HepG2 (cell line): ENCODE data around the gene GORASP2. TPM values are rescaled to one million over a fixed set of nuclear protein-coding genes. Genes with fewer than 3 reads are reported as not detected.

ENCODE experiments used
- ATAC-seq: fragments of 200-7000 bp; cut with Tn5 transposase; 3 replicates; pipeline ENCODE4 v1.9.1; 2020; ENCODE audit warnings: mild to moderate bottlenecking, moderate library complexity
- BruUV-seq: library from RNA; stranded (reverse); fragments of 400-500 nt; replicated peaks from 2 replicates; lab custom pipeline; 2021; lab: Mats Ljungman, UMichigan
- CTCF ChIA-PET: fragments of 300-600 bp; formaldehyde crosslinking; extraction: SDS; loops from one replicate; lab custom pipeline; 2021; ENCODE audit warnings: low total read pairs, inconsistent platforms, low intra/inter-chr PET ratio; lab: Yijun Ruan, JAX
- POLR2A ChIA-PET: fragments of 350-600 bp; sonication (Branson Sonifier 250); formaldehyde crosslinking; loops from one replicate; lab custom pipeline; 2020; ENCODE audit warnings: antibody characterized with exemption, inconsistent platforms; lab: Yijun Ruan, JAX
- DNase-seq: peaks from one replicate; pipeline ENCODE4 v3.0.0-alpha.2; 2015; ENCODE audit warnings: low spot score
- FAIRE-seq: peaks from 3 replicates; lab custom pipeline; 2011; peaks lifted over from hg19 to GRCh38; lab: Jason Lieb, UNC
- H2AFZ ChIP-seq: one replicate; pipeline ENCODE4 v1.6.1; 2011; ENCODE audit warnings: low read length, inconsistent platforms
- H3K27ac ChIP-seq: fragments of 300-600 bp; 3 replicates; pipeline ENCODE4 v1.8.0; 2011; ENCODE audit warnings: mixed run types, mild to moderate bottlenecking, mixed read lengths, low read length, inconsistent platforms; ENCODE audit not compliant: insufficient read depth; ENCODE audit errors: extremely low read length
- H3K27me3 ChIP-seq, 2 experiments: fragments of 200-600 bp in 1 of 2; 2 replicates in 1 of 2; 3 replicates in 1 of 2; pipeline versions ENCODE4 v1.6.0 to v1.8.0; 2011; ENCODE audit warnings: low read length in 2 of 2, mild to moderate bottlenecking in 2 of 2, moderate library complexity in 2 of 2, inconsistent platforms in 1 of 2; ENCODE audit not compliant: insufficient read depth in 2 of 2, control insufficient read depth in 1 of 2
- H3K36me3 ChIP-seq, 2 experiments: fragments of 200-600 bp in 1 of 2; replicated peaks in 1 of 2; 2 replicates in 1 of 2; 3 replicates in 1 of 2; pipeline versions ENCODE4 v1.5.1 to v1.8.0; 2011; ENCODE audit warnings: low read length in 2 of 2, inconsistent platforms in 1 of 2; ENCODE audit not compliant: insufficient read depth in 2 of 2, control insufficient read depth in 1 of 2
- H3K4me1 ChIP-seq: 2 replicates; pipeline ENCODE4 v1.5.1; 2012; ENCODE audit warnings: low read length, inconsistent platforms; ENCODE audit not compliant: insufficient read depth
- H3K4me2 ChIP-seq: 2 replicates; pipeline ENCODE4 v1.6.0; 2011; ENCODE audit warnings: low read depth, low read length, inconsistent platforms
- H3K4me3 ChIP-seq, 3 experiments: fragments of 200-600 bp in 1 of 3; sonication (generic), shearing (Covaris generic) in 1 of 3; replicated peaks in 1 of 3; 2 replicates each; pipeline ENCODE4 v1.5.1; 2011 to 2016; ENCODE audit warnings: low read length in 3 of 3, inconsistent platforms in 2 of 3, low read depth in 2 of 3, mild to moderate bottlenecking in 2 of 3, control low read depth in 1 of 3, mixed read lengths in 1 of 3; ENCODE audit not compliant: insufficient read depth in 1 of 3
- H3K79me2 ChIP-seq: one replicate; pipeline ENCODE4 v1.6.1; 2011; ENCODE audit warnings: low read length, inconsistent platforms; ENCODE audit not compliant: insufficient read depth
- H3K9ac ChIP-seq: 2 replicates; pipeline ENCODE4 v1.6.0; 2011; ENCODE audit warnings: mild to moderate bottlenecking, low read depth, low read length, inconsistent platforms; ENCODE audit not compliant: insufficient read depth
- H3K9me3 ChIP-seq: 2 replicates; pipeline ENCODE4 v1.5.1; 2012; ENCODE audit warnings: mild to moderate bottlenecking, low read length
- H4K20me1 ChIP-seq: 2 replicates; pipeline ENCODE4 v1.6.0; 2011; ENCODE audit warnings: inconsistent platforms, mild to moderate bottlenecking, low read length, moderate library complexity; ENCODE audit not compliant: insufficient read depth
- CENPT ChIP-seq: sonication (generic); formaldehyde crosslinking; IDR thresholded peaks from 2 replicates; pipeline ENCODE4 v1.8.0; 2022; ENCODE audit warnings: low read depth, mild to moderate bottlenecking, moderate library complexity, missing genetic modification reagents
- JUN ChIP-seq: sonication (generic); formaldehyde crosslinking; IDR thresholded peaks from 2 replicates; pipeline ENCODE4 v1.4.0; 2020; ENCODE audit warnings: mild to moderate bottlenecking, missing genetic modification reagents
- KDM4B ChIP-seq: sonication (generic); formaldehyde crosslinking; IDR thresholded peaks from 2 replicates; pipeline ENCODE4 v1.4.0; 2020; ENCODE audit warnings: missing genetic modification reagents
- MZF1 ChIP-seq: sonication (generic); formaldehyde crosslinking; IDR thresholded peaks from 2 replicates; pipeline ENCODE4 v1.8.1; 2023; ENCODE audit warnings: mild to moderate bottlenecking, missing genetic modification reagents, borderline replicate concordance
- NFKB2 ChIP-seq: sonication (generic); formaldehyde crosslinking; IDR thresholded peaks from 2 replicates; pipeline ENCODE4 v1.4.0; 2020; ENCODE audit warnings: missing genetic modification reagents, borderline replicate concordance
- PHF5A ChIP-seq: IDR thresholded peaks from one replicate; pipeline ENCODE4 v1.6.1; 2018; ENCODE audit warnings: low read depth, missing genetic modification reagents; ENCODE audit not compliant: unreplicated experiment
- RAD51 ChIP-seq: fragments of 450-650 bp; IDR thresholded peaks from 2 replicates; pipeline ENCODE4 v1.6.1; 2016; ENCODE audit warnings: borderline replicate concordance
- ZFP41 ChIP-seq: sonication (generic); formaldehyde crosslinking; IDR thresholded peaks from 2 replicates; pipeline ENCODE4 v1.4.0; 2020; ENCODE audit warnings: mild to moderate bottlenecking, missing genetic modification reagents, borderline replicate concordance
- ZNF10 ChIP-seq: sonication (generic); formaldehyde crosslinking; IDR thresholded peaks from 2 replicates; pipeline ENCODE4 v1.4.0; 2020; ENCODE audit warnings: mild to moderate bottlenecking, low read depth, missing genetic modification reagents, borderline replicate concordance
- ZNF230 ChIP-seq: sonication (generic); formaldehyde crosslinking; IDR thresholded peaks from 2 replicates; pipeline ENCODE4 v1.4.0; 2020; ENCODE audit warnings: mild to moderate bottlenecking, missing genetic modification reagents
- ZNF256 ChIP-seq: sonication (generic); formaldehyde crosslinking; conservative IDR thresholded peaks from 2 replicates; pipeline ENCODE4 v1.4.0; 2020; ENCODE audit warnings: missing genetic modification reagents
- ZNF75D ChIP-seq: sonication (generic); formaldehyde crosslinking; IDR thresholded peaks from 2 replicates; pipeline ENCODE4 v1.8.1; 2023; ENCODE audit warnings: missing genetic modification reagents, mild to moderate bottlenecking, borderline replicate concordance
- ZNF878 ChIP-seq: sonication (generic); formaldehyde crosslinking; IDR thresholded peaks from 2 replicates; pipeline ENCODE4 v1.8.1; 2023; ENCODE audit warnings: mild to moderate bottlenecking, missing genetic modification reagents, moderate library complexity
- ZNF879 ChIP-seq: sonication (generic); formaldehyde crosslinking; IDR thresholded peaks from 2 replicates; pipeline ENCODE4 v1.8.1; 2023; ENCODE audit warnings: missing genetic modification reagents
- WGBS: methylation state at CpG from one replicate; pipeline ENCODE4 v1.1.6; 2017; ENCODE audit warnings: low lambda C conversion rate; 5-methylcytosine and 5-hydroxymethylcytosine counted together
- in situ Hi-C: cut with HindIII; loops from 2 replicates; pipeline ENCODE4 v1.10.0; 2017; ENCODE audit warnings: low pct_unique_long_range_greater_than_20kb; ENCODE audit not compliant: extremely low pct_ligation_motif_present
- intact Hi-C: fragments of 100-400 bp; cut with micrococcal nuclease; formaldehyde crosslinking; loops from one replicate; pipeline ENCODE4 v1.10.0; 2022; ENCODE audit not compliant: unreplicated experiment
- polyA plus RNA-seq, 8 experiments: library from polyadenylated mRNA; depleted of rRNA in 3 of 8; stranded (reverse) in 7 of 8; unstranded in 1 of 8; fragments of >200 nt; fragmentation: Illumina TruSeq in 4 of 8; extraction: Trizol in 4 of 8; gene quantifications; 2 replicates each; pipeline versions ENCODE4 v1.2.1 to v1.2.3, GENCODE V29; 2011 to 2016; ENCODE audit warnings: low read depth in 4 of 8, missing spikeins in 1 of 8, mixed read lengths in 1 of 8; ENCODE audit not compliant: insufficient read depth in 1 of 8
- total RNA-seq, 5 experiments: library from RNA; depleted of rRNA; stranded (reverse); fragments of >200 nt; fragmentation: Illumina TruSeq; extraction: Trizol; gene quantifications; 2 replicates each; pipeline ENCODE4 v1.2.3, GENCODE V29; 2016; ENCODE audit warnings: low read depth in 1 of 5
- TF ChIP-seq, protein P1 (sequence below): sonication (generic); formaldehyde crosslinking; conservative IDR thresholded peaks from 2 replicates; pipeline ENCODE4 v1.8.1; 2023; ENCODE audit warnings: missing genetic modification reagents
- TF ChIP-seq, protein P2 (sequence below): sonication (generic); formaldehyde crosslinking; IDR thresholded peaks from 2 replicates; pipeline ENCODE4 v1.8.0; 2022; ENCODE audit warnings: missing genetic modification reagents, mild to moderate bottlenecking, inconsistent platforms, borderline replicate concordance
- TF ChIP-seq, protein P3 (sequence below): IDR thresholded peaks from 2 replicates; pipeline ENCODE4 v1.6.1; 2016; ENCODE audit warnings: missing biosample characterization, missing genetic modification reagents, low read depth
- TF ChIP-seq, protein P4 (sequence below): sonication (generic); formaldehyde crosslinking; IDR thresholded peaks from 2 replicates; pipeline ENCODE4 v1.8.0; 2023; ENCODE audit warnings: mild to moderate bottlenecking, missing genetic modification reagents

Gene GORASP2
- total and polyA plus RNA-seq, 2 of the 13 experiments (the other 11 are each of a cell fraction or from before 2014, with no cell fraction given), result 103 to 239 TPM

DNA sequence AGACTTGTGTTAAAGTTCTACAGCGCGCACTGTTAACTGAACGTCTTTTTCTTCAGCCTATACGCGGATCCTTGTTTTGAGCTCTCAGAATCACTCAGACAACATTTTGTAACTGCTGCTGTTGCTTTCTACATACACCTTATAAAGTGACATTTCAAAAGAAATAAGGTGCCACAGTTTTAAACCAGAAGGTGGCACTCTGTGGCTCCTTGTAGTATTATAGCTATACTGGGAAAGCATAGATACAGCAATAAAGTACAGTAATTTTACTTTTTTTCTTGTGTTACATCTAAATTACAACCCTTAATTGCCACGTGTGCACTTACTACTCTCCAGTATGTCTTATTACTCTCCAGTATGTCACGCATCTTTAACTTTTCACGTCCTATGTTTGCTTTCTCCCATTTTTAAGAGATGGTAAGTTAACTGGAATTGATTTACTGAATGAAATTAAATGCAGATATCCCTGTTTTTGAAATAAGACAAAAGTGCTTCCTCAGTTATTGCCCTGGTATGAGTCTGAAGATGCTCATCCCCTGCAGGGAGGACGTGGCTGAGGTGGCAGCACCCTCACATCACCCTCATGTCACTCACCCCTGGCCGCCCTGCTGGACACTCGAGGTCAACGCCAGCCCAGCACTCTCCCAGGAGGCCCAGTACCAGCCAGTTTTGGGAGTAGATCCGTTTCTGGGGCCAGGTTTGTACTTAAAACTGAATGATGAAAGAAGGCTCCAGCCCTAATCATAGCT lies 37.8 kb downstream of the GORASP2 start (continued):
- TF ChIP-seq, protein P1, sequence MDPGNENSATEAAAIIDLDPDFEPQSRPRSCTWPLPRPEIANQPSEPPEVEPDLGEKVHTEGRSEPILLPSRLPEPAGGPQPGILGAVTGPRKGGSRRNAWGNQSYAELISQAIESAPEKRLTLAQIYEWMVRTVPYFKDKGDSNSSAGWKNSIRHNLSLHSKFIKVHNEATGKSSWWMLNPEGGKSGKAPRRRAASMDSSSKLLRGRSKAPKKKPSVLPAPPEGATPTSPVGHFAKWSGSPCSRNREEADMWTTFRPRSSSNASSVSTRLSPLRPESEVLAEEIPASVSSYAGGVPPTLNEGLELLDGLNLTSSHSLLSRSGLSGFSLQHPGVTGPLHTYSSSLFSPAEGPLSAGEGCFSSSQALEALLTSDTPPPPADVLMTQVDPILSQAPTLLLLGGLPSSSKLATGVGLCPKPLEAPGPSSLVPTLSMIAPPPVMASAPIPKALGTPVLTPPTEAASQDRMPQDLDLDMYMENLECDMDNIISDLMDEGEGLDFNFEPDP (CRISPR knock-in tag), result 0 out of 2 replicates have a peak, but pooled peaks have one; percentile 84

DNA sequence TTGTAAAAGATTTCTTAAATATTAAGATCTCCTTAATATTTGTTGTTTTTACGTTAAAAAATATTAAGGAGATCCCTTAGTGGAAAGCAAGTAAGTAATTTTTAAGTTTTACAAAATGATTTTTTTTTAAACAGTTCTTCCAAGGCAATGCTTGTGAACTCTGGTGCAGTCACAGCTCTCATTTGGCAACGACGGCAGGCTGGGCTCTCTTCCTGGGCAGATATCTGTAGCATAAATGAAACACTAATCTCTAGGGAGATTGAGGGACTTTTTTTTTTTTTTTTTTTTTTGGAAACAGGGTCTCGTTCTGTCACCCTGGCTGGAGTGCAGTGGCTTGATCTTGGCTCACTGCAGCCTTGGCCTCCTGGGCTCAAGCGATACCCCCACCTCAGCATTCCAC lies 38.5 kb downstream of the GORASP2 start:
- 98% methylated on average over 5 of the region's 5 CpGs for WGBS
- intact Hi-C loops, result loop anchor here (5.0 kb wide), 1 partner anchor 35 kb away; no protein-coding TSS in a partner anchor
- Histone ChIP-seq H3K27me3 (no peaks in the 10 kb centered on the region), H3K36me3 (peaks cover 26 to 47% of the 10 kb centered on the region in 2 experiments), H3K4me2 (no peak overlapping the region), H3K79me2 (no peaks in the 10 kb centered on the region), H4K20me1 (no peaks in the 10 kb centered on the region), H3K9me3 (no peaks in the 10 kb centered on the region), H3K4me1 (peaks cover 25% of the 10 kb centered on the region), H3K4me3 (no peak overlapping the region), H3K9ac (no peak overlapping the region), H2AFZ (no peak overlapping the region), H3K27ac (no peak overlapping the region)
- CTCF ChIA-PET, result no interaction called here
- in situ Hi-C loops, result no loop called here
- POLR2A ChIA-PET, result interaction anchor here (1.6 kb wide), 1 partner anchor 38 kb away, joined by 7 read pairs; the partner anchor contains the start of gene GORASP2
- ATAC-seq, result no peak
- BruUV-seq, result no TSS peak
- FAIRE-seq, result no peak
- no peak for DNase-seq
- TF ChIP-seq ZNF10 (CRISPR knock-in tag) (no peak), NFKB2 (CRISPR knock-in tag) (no peak), ZNF878 (CRISPR knock-in tag) (no peak), PHF5A (no peak), ZNF230 (CRISPR knock-in tag) (no peak), CENPT (CRISPR knock-in tag) (no peak), RAD51 (no peak), KDM4B (no peak), ZNF75D (CRISPR knock-in tag) (no peak), MZF1 (CRISPR knock-in tag) (no peak), ZNF256 (CRISPR knock-in tag) (no peak), ZFP41 (CRISPR knock-in tag) (no peak), JUN (CRISPR knock-in tag) (no peak), ZNF879 (CRISPR knock-in tag) (no peak)
- TF ChIP-seq, protein P2, sequence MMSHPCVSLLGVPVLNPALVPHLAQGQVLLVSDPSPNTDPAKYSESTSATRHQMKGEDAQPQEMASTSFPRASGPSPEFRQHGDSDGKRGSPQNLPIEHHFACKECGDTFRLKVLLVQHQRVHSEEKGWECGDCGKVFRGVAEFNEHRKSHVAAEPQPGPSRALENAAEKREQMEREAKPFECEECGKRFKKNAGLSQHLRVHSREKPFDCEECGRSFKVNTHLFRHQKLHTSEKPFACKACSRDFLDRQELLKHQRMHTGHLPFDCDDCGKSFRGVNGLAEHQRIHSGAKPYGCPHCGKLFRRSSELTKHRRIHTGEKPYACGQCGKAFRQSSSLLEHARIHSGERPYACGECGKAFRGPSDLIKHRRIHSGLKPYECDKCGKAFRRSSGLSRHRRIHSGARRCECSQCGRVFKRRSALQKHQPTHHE (CRISPR knock-in tag), result no peak
- TF ChIP-seq, protein P3, sequence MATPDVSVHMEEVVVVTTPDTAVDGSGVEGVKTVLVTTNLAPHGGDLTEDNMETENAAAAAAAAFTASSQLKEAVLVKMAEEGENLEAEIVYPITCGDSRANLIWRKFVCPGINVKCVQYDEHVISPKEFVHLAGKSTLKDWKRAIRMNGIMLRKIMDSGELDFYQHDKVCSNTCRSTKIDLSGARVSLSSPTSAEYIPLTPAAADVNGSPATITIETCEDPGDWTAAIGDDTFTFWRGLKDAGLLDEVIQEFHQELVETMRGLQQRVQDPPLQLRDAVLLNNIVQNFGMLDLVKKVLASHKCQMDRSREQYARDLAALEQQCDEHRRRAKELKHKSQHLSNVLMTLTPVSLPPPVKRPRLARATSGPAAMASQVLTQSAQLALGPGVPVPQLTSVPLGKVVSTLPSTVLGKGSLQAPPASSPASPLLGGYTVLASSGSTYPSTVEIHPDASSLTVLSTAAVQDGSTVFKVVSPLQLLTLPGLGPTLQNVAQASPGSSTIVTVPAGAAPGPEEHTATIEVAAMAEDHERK (CRISPR knock-in tag), result no peak
- TF ChIP-seq, protein P4, sequence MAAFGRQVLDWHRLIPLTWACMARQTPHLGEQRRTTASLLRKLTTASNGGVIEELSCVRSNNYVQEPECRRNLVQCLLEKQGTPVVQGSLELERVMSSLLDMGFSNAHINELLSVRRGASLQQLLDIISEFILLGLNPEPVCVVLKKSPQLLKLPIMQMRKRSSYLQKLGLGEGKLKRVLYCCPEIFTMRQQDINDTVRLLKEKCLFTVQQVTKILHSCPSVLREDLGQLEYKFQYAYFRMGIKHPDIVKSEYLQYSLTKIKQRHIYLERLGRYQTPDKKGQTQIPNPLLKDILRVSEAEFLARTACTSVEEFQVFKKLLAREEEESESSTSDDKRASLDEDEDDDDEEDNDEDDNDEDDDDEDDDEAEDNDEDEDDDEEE (CRISPR knock-in tag), result no peak
